Testis (tissue), 2 donors: ENCODE measurements around the gene COL4A3.

ENCODE experiments used
- POLR2A ChIP-seq: fragments of 450-650 bp; IDR thresholded peaks from one replicate; pipeline ENCODE4 v1.6.1; 2017; ENCODE audit warnings: antibody characterized with exemption, mild to moderate bottlenecking, moderate library complexity
- TF ChIP-seq, protein P1 (sequence below), 3 experiments: fragments of 450-650 bp in 2 of 3; fragments of 200-600 bp in 1 of 3; sonication (generic) in 1 of 3; IDR thresholded peaks; one replicate each; pipeline ENCODE4 v1.5.1; 2016 to 2019; ENCODE audit warnings: antibody characterized with exemption in 3 of 3, mild to moderate bottlenecking in 2 of 3, moderate library complexity in 1 of 3

DNA sequence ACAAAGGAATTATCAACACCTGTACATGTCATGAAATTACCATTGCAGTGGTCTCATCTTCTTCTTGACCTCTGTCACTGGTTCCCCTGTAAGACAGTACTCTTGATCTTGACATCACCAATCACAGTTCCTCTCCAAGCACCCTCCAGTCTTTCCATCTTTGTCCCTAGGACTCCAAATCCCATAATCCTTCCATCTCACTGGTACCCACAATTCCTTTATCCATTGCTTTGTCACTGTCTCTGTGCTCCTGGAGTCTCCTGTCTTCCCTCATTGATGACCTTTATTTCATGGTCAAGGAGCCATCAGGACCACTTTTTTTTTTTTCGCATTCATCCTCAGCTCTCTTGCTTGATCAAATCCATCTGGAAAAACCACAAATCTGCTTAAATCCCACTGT lies 56.7 kb downstream of the COL4A3 start:
- TF ChIP-seq, protein P1, sequence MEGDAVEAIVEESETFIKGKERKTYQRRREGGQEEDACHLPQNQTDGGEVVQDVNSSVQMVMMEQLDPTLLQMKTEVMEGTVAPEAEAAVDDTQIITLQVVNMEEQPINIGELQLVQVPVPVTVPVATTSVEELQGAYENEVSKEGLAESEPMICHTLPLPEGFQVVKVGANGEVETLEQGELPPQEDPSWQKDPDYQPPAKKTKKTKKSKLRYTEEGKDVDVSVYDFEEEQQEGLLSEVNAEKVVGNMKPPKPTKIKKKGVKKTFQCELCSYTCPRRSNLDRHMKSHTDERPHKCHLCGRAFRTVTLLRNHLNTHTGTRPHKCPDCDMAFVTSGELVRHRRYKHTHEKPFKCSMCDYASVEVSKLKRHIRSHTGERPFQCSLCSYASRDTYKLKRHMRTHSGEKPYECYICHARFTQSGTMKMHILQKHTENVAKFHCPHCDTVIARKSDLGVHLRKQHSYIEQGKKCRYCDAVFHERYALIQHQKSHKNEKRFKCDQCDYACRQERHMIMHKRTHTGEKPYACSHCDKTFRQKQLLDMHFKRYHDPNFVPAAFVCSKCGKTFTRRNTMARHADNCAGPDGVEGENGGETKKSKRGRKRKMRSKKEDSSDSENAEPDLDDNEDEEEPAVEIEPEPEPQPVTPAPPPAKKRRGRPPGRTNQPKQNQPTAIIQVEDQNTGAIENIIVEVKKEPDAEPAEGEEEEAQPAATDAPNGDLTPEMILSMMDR (IDR thresholded peaks at IDR 0.05), result no peak
- no peak for TF ChIP-seq POLR2A
